K562 (cell line): Measurements from ENCODE around the gene EFHC1. TPM values are rescaled to one million over a fixed set of nuclear protein-coding genes. Genes with fewer than 3 reads are reported as not detected.

ENCODE experiments used
- ARID1B ChIP-seq: fragments of 450-650 bp; IDR thresholded peaks from 2 replicates; pipeline ENCODE4 v1.6.1; 2016; ENCODE audit warnings: antibody characterized with exemption, mild to moderate bottlenecking, inconsistent platforms
- DMBX1 ChIP-seq: fragments of 250-450 bp; sonication (Bioruptor Pico); IDR thresholded peaks from 2 replicates; pipeline ENCODE4 v1.8.0; 2022; ENCODE audit warnings: inconsistent platforms, mild to moderate bottlenecking, moderate library complexity, borderline replicate concordance
- E4F1 ChIP-seq: fragments of 250-450 bp; sonication (Bioruptor Pico); IDR thresholded peaks from 2 replicates; pipeline ENCODE4 v1.5.0; 2021; ENCODE audit warnings: mild to moderate bottlenecking, borderline replicate concordance
- ELF4 ChIP-seq: fragments of 450-650 bp; formaldehyde crosslinking; IDR thresholded peaks from 2 replicates; pipeline ENCODE4 v1.4.0; 2022; ENCODE audit warnings: missing genetic modification characterization
- FOXJ3 ChIP-seq: sonication (generic); formaldehyde crosslinking; IDR thresholded peaks from 2 replicates; pipeline ENCODE4 v1.4.0; 2020; ENCODE audit warnings: mild to moderate bottlenecking, missing genetic modification reagents
- HDAC3 ChIP-seq: fragments of 450-650 bp; IDR thresholded peaks from 2 replicates; pipeline ENCODE4 v1.6.1; 2018; ENCODE audit warnings: borderline replicate concordance, mild to moderate bottlenecking, moderate library complexity; ENCODE audit not compliant: partially characterized antibody
- LEF1 ChIP-seq: fragments of 450-650 bp; IDR thresholded peaks from 2 replicates; pipeline ENCODE4 v1.6.1; 2016; ENCODE audit warnings: mild to moderate bottlenecking
- MAFK ChIP-seq: IDR thresholded peaks from 2 replicates; pipeline ENCODE4 v1.6.1; 2011; ENCODE audit warnings: low read length, improper control_type of control experiment
- MECOM ChIP-seq: fragments of 250-450 bp; sonication (Bioruptor Pico); IDR thresholded peaks from 2 replicates; pipeline ENCODE4 v1.8.0; 2022; ENCODE audit warnings: inconsistent platforms
- NCOR1 ChIP-seq: fragments of 450-650 bp; IDR thresholded peaks from 2 replicates; pipeline ENCODE4 v1.6.1; 2016; ENCODE audit warnings: mild to moderate bottlenecking, moderate library complexity
- SMARCA4 ChIP-seq: fragments of 450-650 bp; IDR thresholded peaks from 2 replicates; pipeline ENCODE4 v1.6.1; 2016
- TCF3 ChIP-seq: sonication (generic); formaldehyde crosslinking; IDR thresholded peaks from 2 replicates; pipeline ENCODE4 v1.4.0; 2020; ENCODE audit warnings: mild to moderate bottlenecking, missing genetic modification reagents
- U2AF1 ChIP-seq: fragments of 200-400 bp; formaldehyde crosslinking; optimal IDR thresholded peaks from 2 replicates; pipeline ENCODE3; 2017; ENCODE audit warnings: mild to moderate bottlenecking, low read depth, low read length, moderate library complexity
- U2AF2 ChIP-seq: fragments of 200-400 bp; formaldehyde crosslinking; optimal IDR thresholded peaks from 2 replicates; pipeline ENCODE3; 2017; ENCODE audit warnings: low read depth, mild to moderate bottlenecking, low read length
- ZNF140 ChIP-seq: fragments of 250-450 bp; sonication (Bioruptor Pico); IDR thresholded peaks from 2 replicates; pipeline ENCODE4 v1.8.0; 2021; ENCODE audit warnings: moderate library complexity, mild to moderate bottlenecking, inconsistent platforms
- ZNF232 ChIP-seq: sonication (generic); formaldehyde crosslinking; IDR thresholded peaks from 2 replicates; pipeline ENCODE4 v1.8.0; 2022; ENCODE audit warnings: mild to moderate bottlenecking, missing genetic modification reagents
- ZNF384 ChIP-seq: IDR thresholded peaks from 2 replicates; pipeline ENCODE4 v1.6.1; 2012; ENCODE audit warnings: low read depth, low read length, improper control_type of control experiment
- ZNF75A ChIP-seq: fragments of 450-650 bp; formaldehyde crosslinking; IDR thresholded peaks from 2 replicates; pipeline ENCODE4 v1.4.0; 2020; ENCODE audit warnings: mild to moderate bottlenecking
- polyA plus RNA-seq, 8 experiments: library from polyadenylated mRNA; depleted of rRNA in 4 of 8; stranded (reverse) in 5 of 8; unstranded in 3 of 8; fragments of >200 nt; fragmentation: Nextera tagmentation in 2 of 8; fragmentation: Illumina TruSeq in 1 of 8; extraction: Ambion mirVana in 2 of 8; extraction: Trizol in 1 of 8; gene quantifications; 2 replicates each; pipeline versions ENCODE4 v1.2.1 to v1.2.3, GENCODE V29; 2011 to 2014; ENCODE audit warnings: inconsistent platforms in 1 of 8, missing spikeins in 1 of 8
- total RNA-seq, 7 experiments: library from RNA; depleted of rRNA in 6 of 7; stranded (reverse); fragments of >200 nt in 6 of 7; fragmentation: Illumina TruSeq in 2 of 7; extraction: Trizol in 2 of 7; gene quantifications; 2 replicates each; pipeline versions ENCODE4 v1.2.1 to v1.2.3, GENCODE V29; 2011 to 2021; ENCODE audit warnings: low replicate concordance in 1 of 7
- TF ChIP-seq, protein P1 (sequence below): fragments of 200-800 bp; sonication (Bioruptor generic); IDR thresholded peaks from 2 replicates; pipeline ENCODE4 v1.6.1; 2017; ENCODE audit warnings: missing genetic modification characterization, missing compliant biosample characterization
- TF ChIP-seq, protein P2 (sequence below): fragments of 450-650 bp; IDR thresholded peaks from 2 replicates; pipeline ENCODE4 v1.6.1; 2017; ENCODE audit warnings: antibody characterized with exemption, mild to moderate bottlenecking
- TF ChIP-seq, protein P3 (sequence below), 2 experiments: fragments of 450-650 bp in 1 of 2; sonication (generic) in 1 of 2; formaldehyde crosslinking in 1 of 2; IDR thresholded peaks in 1 of 2; conservative IDR thresholded peaks in 1 of 2; 2 replicates each; pipeline versions ENCODE4 v1.6.1 to v1.8.1; 2016 to 2023; ENCODE audit warnings: mild to moderate bottlenecking in 2 of 2, moderate library complexity in 2 of 2, inconsistent platforms in 1 of 2, missing genetic modification reagents in 1 of 2

The EFHC1 gene
- total and polyA plus RNA-seq, 9 of the 15 experiments (the other 6 are each of a cell fraction or from before 2014, with no cell fraction given): 9.5 to 31.0 (median 14.9) TPM

DNA sequence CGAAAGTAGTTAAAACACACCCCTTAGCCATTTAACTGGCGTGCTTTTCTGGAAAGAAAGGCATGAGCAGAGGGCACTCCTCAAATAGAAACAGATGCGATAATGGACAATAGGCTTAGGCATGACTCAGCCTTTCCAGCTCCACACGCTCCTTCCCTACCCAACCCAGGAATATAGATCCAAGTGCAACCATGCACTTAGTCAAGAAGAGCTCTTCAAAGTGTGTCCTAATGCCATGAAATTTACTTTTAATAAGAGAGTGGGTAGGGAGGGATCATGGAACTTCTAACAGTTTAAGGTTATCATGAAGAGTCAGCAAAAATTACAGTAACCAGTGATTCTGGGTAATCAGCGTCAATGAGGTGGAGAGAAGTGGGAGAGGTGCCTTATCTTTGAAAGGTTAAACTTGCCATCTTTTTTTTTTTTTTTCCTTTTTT lies 2.4 kb upstream of the EFHC1 start (continued):
- TF ChIP-seq, protein P1, sequence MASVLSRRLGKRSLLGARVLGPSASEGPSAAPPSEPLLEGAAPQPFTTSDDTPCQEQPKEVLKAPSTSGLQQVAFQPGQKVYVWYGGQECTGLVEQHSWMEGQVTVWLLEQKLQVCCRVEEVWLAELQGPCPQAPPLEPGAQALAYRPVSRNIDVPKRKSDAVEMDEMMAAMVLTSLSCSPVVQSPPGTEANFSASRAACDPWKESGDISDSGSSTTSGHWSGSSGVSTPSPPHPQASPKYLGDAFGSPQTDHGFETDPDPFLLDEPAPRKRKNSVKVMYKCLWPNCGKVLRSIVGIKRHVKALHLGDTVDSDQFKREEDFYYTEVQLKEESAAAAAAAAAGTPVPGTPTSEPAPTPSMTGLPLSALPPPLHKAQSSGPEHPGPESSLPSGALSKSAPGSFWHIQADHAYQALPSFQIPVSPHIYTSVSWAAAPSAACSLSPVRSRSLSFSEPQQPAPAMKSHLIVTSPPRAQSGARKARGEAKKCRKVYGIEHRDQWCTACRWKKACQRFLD (CRISPR knock-in tag): peak; percentile 30; the same call in 1 of the 2 replicates
- TF ChIP-seq TCF3 (CRISPR knock-in tag) (0 out of 2 replicates have a peak, but pooled peaks have one; percentile 30), FOXJ3 (CRISPR knock-in tag) (no peak), ZNF75A (CRISPR knock-in tag) (no peak), SMARCA4 (peak; percentile 81), LEF1 (no peak), DMBX1 (no peak), MAFK (peak; percentile 83), ZNF140 (CRISPR knock-in tag) (no peak), ELF4 (CRISPR knock-in tag) (no peak), MECOM (CRISPR knock-in tag) (no peak), ZNF232 (CRISPR knock-in tag) (no peak), E4F1 (no peak), U2AF2 (no peak), NCOR1 (0 out of 2 replicates have a peak, but pooled peaks have one; percentile 32), U2AF1 (no peak), HDAC3 (peak; percentile 31), ZNF384 (peak; percentile 63), ARID1B (peak; percentile 72)
- TF ChIP-seq, protein P2, sequence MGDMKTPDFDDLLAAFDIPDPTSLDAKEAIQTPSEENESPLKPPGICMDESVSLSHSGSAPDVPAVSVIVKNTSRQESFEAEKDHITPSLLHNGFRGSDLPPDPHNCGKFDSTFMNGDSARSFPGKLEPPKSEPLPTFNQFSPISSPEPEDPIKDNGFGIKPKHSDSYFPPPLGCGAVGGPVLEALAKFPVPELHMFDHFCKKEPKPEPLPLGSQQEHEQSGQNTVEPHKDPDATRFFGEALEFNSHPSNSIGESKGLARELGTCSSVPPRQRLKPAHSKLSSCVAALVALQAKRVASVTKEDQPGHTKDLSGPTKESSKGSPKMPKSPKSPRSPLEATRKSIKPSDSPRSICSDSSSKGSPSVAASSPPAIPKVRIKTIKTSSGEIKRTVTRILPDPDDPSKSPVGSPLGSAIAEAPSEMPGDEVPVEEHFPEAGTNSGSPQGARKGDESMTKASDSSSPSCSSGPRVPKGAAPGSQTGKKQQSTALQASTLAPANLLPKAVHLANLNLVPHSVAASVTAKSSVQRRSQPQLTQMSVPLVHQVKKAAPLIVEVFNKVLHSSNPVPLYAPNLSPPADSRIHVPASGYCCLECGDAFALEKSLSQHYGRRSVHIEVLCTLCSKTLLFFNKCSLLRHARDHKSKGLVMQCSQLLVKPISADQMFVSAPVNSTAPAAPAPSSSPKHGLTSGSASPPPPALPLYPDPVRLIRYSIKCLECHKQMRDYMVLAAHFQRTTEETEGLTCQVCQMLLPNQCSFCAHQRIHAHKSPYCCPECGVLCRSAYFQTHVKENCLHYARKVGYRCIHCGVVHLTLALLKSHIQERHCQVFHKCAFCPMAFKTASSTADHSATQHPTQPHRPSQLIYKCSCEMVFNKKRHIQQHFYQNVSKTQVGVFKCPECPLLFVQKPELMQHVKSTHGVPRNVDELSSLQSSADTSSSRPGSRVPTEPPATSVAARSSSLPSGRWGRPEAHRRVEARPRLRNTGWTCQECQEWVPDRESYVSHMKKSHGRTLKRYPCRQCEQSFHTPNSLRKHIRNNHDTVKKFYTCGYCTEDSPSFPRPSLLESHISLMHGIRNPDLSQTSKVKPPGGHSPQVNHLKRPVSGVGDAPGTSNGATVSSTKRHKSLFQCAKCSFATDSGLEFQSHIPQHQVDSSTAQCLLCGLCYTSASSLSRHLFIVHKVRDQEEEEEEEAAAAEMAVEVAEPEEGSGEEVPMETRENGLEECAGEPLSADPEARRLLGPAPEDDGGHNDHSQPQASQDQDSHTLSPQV: peak; percentile 71
- TF ChIP-seq, protein P3, sequence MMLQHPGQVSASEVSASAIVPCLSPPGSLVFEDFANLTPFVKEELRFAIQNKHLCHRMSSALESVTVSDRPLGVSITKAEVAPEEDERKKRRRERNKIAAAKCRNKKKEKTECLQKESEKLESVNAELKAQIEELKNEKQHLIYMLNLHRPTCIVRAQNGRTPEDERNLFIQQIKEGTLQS (IDR thresholded peaks at IDR 0.05): peak; percentile 73
- TF ChIP-seq, protein P3 (CRISPR knock-in tag; conservative IDR thresholded peaks at IDR 0.05): no peak
